DND-41 (cell line): ENCODE data around the gene ENAH.

ENCODE experiments used
- EZH2 ChIP-seq: IDR thresholded peaks from 3 replicates; pipeline ENCODE4 v1.6.1; 2012; ENCODE audit warnings: borderline replicate concordance, low read depth, mild to moderate bottlenecking, moderate library complexity, low read length, inconsistent platforms; ENCODE audit not compliant: severe bottlenecking
- TF ChIP-seq, protein P1 (sequence below): IDR thresholded peaks from 2 replicates; pipeline ENCODE4 v1.5.1; 2012; ENCODE audit warnings: borderline replicate concordance, low read length, moderate library complexity, mild to moderate bottlenecking; ENCODE audit not compliant: poor library complexity, severe bottlenecking; ENCODE audit errors: extremely low read depth

DNA sequence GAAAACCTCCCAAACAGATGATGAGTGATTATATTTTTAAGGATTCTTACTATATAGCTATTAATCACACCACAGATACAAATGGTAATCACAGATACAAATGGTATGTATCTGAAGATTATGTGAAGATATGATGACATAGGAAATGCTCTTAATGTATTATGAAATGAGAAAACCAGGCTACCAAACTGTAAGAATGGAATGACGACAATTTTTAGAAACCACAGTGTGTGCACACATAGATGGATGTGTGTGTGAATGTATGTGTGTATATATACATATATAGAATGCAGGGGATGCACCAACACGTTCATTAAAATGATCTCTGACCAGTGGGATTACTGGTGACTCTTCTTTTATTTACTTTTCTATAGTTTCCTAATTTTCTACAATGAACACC, 21.5 kb upstream of the ENAH start:
- TF ChIP-seq, protein P1, sequence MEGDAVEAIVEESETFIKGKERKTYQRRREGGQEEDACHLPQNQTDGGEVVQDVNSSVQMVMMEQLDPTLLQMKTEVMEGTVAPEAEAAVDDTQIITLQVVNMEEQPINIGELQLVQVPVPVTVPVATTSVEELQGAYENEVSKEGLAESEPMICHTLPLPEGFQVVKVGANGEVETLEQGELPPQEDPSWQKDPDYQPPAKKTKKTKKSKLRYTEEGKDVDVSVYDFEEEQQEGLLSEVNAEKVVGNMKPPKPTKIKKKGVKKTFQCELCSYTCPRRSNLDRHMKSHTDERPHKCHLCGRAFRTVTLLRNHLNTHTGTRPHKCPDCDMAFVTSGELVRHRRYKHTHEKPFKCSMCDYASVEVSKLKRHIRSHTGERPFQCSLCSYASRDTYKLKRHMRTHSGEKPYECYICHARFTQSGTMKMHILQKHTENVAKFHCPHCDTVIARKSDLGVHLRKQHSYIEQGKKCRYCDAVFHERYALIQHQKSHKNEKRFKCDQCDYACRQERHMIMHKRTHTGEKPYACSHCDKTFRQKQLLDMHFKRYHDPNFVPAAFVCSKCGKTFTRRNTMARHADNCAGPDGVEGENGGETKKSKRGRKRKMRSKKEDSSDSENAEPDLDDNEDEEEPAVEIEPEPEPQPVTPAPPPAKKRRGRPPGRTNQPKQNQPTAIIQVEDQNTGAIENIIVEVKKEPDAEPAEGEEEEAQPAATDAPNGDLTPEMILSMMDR, result no peak
- no peak for TF ChIP-seq EZH2
